Measurements from ENCODE around the gene EMC10.

DNA sequence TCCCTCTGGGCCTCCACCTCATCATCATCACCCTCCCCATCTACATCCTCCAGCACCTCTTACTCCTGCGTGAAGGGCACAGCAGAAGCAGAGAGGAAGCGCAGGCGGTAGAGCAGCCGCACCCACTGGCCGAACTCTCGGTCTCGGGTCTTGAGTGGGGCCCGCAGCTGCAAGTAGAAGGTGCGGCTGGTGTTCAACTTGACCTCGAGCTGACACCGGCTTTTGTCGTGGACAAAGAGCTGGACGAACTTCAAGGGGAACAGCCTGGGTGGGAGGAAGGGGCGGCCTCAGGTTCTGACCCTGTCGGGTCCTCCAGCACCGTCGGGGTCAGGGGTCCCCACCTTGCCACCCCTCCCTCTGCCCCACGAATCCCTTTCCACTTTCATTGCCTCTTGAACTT is 8.7 kb upstream of the EMC10 start:
- TF ChIP-seq, protein P1, sequence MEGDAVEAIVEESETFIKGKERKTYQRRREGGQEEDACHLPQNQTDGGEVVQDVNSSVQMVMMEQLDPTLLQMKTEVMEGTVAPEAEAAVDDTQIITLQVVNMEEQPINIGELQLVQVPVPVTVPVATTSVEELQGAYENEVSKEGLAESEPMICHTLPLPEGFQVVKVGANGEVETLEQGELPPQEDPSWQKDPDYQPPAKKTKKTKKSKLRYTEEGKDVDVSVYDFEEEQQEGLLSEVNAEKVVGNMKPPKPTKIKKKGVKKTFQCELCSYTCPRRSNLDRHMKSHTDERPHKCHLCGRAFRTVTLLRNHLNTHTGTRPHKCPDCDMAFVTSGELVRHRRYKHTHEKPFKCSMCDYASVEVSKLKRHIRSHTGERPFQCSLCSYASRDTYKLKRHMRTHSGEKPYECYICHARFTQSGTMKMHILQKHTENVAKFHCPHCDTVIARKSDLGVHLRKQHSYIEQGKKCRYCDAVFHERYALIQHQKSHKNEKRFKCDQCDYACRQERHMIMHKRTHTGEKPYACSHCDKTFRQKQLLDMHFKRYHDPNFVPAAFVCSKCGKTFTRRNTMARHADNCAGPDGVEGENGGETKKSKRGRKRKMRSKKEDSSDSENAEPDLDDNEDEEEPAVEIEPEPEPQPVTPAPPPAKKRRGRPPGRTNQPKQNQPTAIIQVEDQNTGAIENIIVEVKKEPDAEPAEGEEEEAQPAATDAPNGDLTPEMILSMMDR (IDR thresholded peaks at IDR 0.05): no peak
- no peak for TF ChIP-seq POLR2A (IDR thresholded peaks at IDR 0.05)

Measured in thyroid gland (tissue), 4 donors.